HG03097 (cell line): ENCODE data around the gene ABHD13.
"Not testable (repeated sequence)": the region's sequence is repeated elsewhere in the genome, so short reads cannot be mapped to it uniquely, and the experiment has no call there.

Source experiments
- ATAC-seq: cut with Tn5 transposase; IDR thresholded peaks from one replicate; pipeline ENCODE4 v1.9.1; 2021; ENCODE audit not compliant: unreplicated experiment, low FRiP score

Gene ABHD13

GRCh38 chr13:108218044-108218974 lies at the start of gene ABHD13:
ABHD13 (plus strand) TSS chr13:108218392; CDS start chr13:108229219, 10,827 bp downstream.
- ATAC-seq: peak; percentile 83

DNA sequence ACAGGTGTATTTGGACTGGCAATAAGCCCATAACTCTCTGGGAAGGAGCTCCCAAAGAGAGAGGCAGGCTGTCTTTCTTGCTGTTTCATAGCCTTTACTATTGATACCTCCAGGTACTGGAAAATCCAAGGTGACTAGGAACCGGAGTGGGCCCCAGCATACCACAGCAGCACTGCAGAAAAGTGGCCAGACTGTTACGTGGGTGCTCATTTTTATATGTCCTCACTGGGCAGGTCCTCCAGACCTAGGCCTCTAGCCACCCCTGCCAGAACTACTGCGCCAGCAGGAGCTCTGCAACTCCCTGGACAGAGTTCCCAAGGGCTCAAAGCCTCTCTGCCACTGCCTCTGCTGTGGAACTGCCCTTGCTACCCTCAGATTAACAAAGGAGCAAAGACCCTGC lies 49.3 kb upstream of the ABHD13 start:
- ATAC-seq: no peak

DNA sequence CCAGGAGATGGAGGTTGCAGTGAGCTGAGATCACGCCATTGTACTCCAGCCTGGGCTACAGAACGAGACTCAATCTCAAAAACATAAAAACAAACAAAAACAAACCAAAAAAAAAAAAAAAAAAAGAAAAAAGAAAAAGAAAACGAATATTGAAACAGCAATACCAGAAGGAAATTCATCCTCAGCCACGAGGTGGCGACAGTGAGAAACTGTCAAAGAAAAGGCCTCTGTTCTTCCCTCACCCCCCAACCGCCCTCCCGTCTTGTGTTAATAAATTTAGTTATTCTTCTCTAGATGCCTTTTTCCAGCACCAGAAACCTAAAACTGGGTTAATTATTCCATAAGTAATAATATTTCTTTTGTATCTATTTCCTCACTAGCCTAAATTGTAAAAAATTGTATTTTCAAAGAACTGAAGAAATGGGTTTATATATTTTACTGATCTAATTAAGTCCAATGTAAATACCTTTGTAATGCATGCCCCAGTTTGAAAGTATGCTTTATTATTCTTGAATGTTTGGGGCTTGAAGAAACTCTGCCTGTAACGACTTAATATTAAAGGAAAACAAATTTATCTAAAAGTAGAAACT lies 41.4 kb upstream of the ABHD13 start:
- ATAC-seq: no peak

DNA sequence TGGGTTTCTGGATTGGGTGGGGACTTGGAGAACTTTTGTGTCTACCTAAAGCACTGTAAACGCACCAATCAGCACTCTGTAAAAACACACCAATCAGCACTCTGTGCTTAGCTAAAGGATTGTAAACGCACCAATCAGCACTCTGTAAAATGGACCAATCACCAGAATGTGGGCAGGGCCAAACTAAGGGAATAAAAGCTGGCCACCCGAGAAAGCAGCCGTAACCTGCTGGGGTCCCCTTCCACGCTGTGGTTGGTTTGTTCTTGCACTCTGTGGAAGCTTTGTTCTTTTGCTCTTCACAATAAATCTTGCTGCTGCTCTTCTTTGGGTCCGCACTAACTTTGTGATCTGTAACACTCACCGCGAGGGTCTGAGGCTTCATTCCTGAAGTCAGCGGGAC lies 40.1 kb upstream of the ABHD13 start:
- no peak for ATAC-seq

DNA sequence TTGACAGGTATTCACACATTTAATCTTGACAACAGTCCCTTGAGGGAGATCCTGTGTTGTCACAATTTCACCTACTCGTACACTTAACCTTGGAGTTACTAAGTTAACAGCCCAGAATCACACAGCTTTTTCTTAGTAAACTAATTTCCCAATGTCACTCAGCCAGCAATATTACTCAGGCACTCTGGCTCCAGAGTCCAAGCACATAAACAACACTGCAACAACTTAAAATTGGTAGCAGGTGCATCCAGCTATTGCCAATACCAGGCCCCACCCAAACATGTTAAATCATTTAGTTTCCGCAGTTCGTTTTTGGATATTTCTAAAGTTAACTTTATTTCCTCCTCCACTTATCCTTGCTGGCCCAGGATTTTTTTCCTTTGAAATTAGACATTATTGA lies 35.5 kb upstream of the ABHD13 start:
- ATAC-seq: no peak

GRCh38 chr13:108185223-108185622 lies 33.0 kb upstream of the ABHD13 start:
- no peak for ATAC-seq

- no peak for ATAC-seq
Measured at GRCh38 chr13:108188260-108188659, 29.9 kb upstream of the ABHD13 start.

- no peak for ATAC-seq
Measured at GRCh38 chr13:108190897-108191296, 27.3 kb upstream of the ABHD13 start.

GRCh38 chr13:108193806-108194205 lies 24.4 kb upstream of the ABHD13 start:
- ATAC-seq: no peak

GRCh38 chr13:108194435-108194936 lies 23.7 kb upstream of the ABHD13 start:
- ATAC-seq: no peak

DNA sequence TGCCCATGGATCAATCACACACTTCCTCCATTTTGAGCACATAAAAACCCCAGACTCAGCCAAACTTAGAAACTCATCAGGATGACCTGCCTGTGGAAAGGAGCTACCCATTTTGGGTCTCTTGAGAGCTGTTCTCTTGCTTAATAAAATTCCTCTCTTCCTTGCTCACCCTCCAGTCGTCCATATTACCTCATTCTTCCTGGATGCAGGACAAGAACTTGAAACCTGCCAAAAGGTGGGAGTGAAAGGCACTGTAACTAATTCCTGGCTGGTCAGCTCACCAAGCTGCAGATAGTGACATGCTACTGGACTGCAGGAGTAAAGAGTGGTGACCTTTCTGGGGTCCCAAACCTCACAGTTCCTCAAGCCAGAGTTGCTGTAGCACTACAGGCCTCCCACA lies 23.0 kb upstream of the ABHD13 start:
- ATAC-seq: no peak

DNA sequence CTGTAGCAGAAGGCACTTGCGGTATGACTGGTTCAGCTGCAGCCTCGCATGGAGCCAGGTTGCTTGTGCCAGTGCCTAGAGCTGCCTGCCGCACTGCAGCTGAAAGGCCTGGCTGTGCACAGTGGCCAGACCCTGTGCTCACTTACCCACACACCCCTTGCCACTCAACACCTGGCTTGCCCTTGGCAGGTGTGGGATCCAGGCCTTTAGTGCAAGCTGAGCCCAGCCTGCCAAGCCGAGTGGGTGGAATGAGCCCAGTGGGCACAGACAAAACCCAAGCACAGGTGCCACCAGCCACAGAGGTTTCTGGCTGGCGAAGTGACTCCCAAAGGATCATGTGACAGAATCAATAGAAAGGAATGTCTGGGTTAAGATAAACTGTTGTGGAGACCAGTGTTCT lies 22.3 kb upstream of the ABHD13 start:
- no peak for ATAC-seq

GRCh38 chr13:108200781-108201398 lies 17.3 kb upstream of the ABHD13 start:
- ATAC-seq: no peak

GRCh38 chr13:108210551-108210950 lies 7.6 kb upstream of the ABHD13 start:
- no peak for ATAC-seq

DNA sequence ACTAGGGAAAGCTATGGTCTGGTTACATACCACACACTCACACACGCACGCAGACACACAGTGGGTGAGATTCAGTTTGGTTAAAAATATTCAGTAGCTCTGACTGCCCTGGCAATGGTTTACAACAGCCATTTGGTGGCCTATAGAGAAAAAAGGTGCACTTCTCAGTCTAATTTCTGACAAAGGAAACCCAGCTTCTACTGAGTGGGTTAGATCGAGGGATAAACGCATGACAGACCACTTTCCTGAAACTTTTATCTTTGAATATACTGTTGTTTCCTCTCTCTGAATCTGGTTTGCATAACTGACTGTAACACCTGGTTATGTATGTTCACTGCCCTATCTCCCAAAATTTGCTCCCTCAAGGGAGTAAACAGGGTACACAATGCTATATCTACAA lies 5.3 kb upstream of the ABHD13 start:
- peak; percentile 40 for ATAC-seq

DNA sequence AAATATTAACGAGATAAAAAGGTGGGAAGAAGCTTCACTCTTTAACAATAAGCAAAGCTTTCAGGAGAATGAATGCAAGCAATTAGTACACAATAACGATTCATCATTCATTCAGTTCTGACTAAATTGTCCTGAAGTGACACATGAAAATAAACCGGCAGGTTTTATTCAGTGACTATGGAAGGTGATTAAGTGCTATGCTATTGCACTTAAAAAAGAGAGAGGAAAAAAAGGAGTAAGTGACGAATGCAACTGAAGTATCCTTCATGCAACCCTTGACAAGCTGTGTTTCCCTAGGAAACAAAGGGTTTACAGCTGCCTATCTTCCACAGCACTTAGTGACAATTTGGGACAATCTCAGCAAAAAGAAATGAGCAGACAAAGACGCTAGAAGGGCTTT lies 4.2 kb upstream of the ABHD13 start:
- ATAC-seq: no peak

GRCh38 chr13:108214441-108215271 lies 3.5 kb upstream of the ABHD13 start:
- ATAC-seq: no peak

DNA sequence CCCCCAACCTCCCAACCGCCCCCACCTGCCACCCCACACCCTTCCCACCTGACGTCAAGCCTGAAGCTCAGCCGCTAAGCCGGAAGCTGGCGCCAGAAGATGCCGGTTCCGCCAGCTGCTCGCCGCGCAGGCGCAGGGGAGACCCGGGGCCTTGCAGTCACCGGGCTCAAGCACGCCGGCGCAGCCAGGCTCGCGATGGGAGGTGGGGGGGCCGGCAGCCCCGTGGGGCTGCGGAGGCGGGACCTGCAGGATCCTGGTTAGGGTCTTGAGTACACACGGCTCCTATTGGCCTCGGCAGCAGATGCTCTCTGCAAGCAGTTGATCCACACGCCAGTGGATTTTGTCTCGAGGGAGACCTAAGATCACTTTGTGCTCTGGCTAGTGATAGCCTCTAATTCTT lies 2.8 kb upstream of the ABHD13 start, which contains the start of gene LIG4:
LIG4 (minus strand) TSS at position 101 of the 400 bp plus-strand sequence. CDS start 4,268 bp downstream, outside the sequence.
- ATAC-seq: peak; percentile 66

DNA sequence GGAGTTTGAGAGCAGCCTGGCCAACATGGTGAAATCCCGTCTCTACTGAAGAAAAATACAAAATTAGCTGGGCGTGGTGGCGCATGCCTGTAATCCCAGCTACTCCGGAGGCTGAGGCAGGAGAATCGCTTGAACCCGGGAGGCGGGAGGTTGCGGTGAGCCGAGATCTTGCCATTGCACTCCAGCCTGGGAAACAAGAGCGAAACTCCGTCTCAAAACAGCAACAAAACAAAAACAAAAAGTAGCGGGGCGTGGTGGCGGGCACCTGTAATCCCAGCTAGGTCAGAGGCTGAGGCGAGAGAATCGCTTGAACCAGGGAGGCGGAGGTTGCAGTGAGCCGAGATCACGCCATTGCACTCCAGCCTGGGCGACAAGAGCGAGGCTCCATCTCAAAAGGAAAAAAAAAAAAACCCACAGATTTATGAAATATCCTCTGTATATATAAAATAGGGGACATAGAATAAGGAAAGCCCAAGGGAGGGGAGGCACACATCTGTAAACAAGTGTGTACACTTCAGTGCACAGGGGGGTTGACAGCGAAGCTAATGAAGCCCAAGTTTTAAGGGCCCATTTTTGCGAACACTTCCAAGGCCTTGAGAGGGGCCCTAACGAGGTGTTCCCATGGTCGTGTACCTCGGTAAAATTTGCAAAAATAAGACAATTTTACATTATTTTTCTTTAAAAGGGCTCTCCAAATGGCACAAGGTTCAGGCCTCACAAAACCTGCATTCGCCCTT lies 717 bp upstream of the ABHD13 start:
- ATAC-seq: not testable (repeated sequence)

DNA sequence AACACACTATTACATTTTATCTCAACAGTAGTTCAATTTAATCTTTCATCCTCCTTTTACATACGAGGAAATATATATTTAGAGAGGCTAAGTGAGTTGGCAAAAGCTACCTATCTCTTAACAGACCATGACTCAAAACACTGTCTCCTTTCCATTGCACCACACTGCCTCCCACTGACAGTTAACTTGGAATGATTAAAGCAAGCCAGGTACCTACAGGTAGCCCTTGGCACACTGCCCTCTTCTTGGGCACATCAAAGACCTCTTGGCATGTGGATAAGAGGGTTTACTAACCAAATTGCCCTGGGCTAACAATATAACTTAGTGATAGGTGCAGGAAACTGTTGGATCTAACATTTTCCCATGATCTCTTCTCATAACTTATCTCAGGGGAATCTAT lies 1.8 kb downstream of the ABHD13 start:
- ATAC-seq: no peak
